ENCODE results near the gene SH2D5. TPM values are rescaled to one million over a fixed set of nuclear protein-coding genes. Genes with fewer than 3 reads are reported as not detected.
"Not testable (repeated sequence)": the region's sequence is repeated elsewhere in the genome, so short reads cannot be mapped to it uniquely, and the experiment has no call there.

Gene SH2D5
- total RNA-seq, 2 donors from 2014 or later, result 0.14 to 2.1 TPM

DNA sequence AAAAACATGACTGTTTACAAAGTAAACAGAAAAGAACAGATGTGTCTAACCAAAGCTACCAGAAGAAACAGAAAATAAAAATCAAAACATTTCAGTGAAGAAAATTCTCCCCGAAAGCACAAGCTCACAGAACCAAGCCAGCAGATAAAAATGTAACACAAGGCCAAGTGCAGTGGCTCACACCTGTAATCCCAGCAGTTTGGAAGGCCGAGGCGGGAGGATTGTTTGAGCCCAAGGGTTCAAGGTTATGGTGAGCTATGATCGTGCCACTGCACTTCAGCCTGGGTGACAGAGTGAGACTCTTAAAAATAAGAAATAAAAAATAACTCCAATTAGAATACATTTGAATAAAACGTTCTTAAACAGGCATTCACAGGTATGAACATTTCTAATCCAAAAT lies 52.2 kb downstream of the SH2D5 start:
- intact Hi-C loops (cut with DNase I), result no loop called here
- no peak for DNase-seq (ENCODE audit: low spot score)

DNA sequence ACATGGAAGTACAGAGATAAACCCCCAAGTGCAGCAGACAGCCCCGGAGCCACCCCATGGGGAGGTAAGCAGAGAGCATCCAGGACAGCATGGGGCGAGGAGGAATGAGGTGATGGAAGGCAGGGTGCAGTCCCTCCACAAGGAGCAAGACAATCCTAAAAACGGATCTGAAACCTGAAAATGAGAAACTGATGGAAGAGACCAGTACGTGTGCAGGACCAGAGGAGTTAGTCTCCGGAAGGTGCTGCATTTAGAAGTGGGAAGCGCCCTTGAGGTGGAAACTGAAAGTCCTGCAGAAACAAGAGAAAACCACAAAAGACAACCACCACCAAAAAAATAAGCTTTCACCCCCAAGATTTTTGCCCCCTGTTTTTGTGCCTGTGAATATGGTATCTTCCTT lies 53.9 kb downstream of the SH2D5 start:
- no peak for DNase-seq (ENCODE audit: low spot score)
- intact Hi-C loops (cut with DNase I), result no loop called here

DNA sequence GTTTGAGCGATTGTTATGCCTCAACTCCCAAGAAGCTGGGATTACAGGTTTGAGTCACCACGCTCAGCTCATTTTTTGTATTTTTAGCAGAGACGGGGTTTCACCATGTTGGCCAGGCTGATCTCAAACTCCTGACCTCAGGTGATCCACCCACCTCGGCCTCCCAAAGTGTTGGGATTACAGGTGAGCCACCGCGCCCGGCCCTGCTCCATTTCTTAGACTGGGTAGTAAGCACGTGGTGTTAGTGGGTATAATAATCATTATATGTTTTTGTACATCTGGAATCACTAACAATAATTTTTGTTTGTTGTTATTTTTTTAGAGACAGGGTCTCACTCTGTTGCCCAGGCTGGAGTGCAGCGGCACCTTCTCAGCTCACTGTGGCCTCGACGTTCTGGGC lies 58.9 kb downstream of the SH2D5 start:
- intact Hi-C loops (cut with DNase I), result not testable (repeated sequence)

DNA sequence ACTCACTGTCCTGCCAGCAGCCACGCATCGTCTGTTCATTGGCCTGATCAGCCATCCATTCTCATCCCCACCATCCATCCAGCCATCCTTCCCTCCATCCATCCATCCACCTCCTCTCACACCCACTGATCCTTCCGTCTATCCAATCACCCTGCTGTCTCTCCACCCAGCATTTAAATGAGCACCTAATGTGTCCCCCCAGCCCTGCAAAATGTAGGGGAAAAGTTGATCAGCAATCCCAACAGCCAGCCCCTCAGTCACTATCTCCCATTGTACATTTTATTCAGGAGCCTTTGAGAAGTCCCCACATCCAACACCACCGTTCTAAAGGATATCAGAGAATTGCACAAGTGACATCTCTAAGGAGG lies 60.3 kb downstream of the SH2D5 start:
- no peak for DNase-seq (ENCODE audit: low spot score)
- intact Hi-C loops (cut with DNase I), result no loop called here

More for the DNA sequence above, 58.9 kb downstream of the SH2D5 start:
- not testable (repeated sequence) for DNase-seq (ENCODE audit: low spot score)

DNA sequence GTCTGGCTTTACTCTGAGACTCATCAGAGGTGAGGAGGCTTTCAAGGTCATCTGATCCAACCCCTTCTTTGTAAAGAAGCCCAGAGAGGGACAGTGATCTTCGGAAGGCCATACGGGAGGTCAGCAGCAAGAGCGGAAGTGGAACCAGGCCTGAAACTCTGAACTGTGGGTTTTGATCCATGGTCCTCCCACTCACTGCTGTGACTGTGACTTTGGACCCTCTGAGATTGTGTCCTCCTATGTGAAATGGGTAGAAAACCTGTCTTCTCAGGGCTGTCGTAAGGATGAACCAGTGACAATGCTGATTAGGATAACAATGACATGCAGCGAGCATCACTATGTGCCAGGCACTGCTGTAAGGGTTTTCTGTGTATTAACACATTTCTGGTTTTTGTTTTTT lies 61.6 kb downstream of the SH2D5 start:
- no peak for DNase-seq (ENCODE audit: low spot score)
- intact Hi-C loops (cut with DNase I), result no loop called here

Other genes with a start within 250 kb of the SH2D5 start
- gene CAMK2N1, start 246.5 kb downstream of the SH2D5 start, total RNA-seq, result 10 to 100 TPM; 12.3 to 22.9 TPM
- 10 to 100 TPM; 20.9 to 21.7 TPM for gene MUL1, start 224.6 kb downstream of the SH2D5 start, total RNA-seq
- 1 to 10 TPM; 1.2 to 3.9 TPM for gene FAM43B, start 180.1 kb downstream of the SH2D5 start, total RNA-seq
- 1 to 10 TPM; 5.0 to 9.1 TPM for gene CDA, start 143.6 kb downstream of the SH2D5 start, total RNA-seq
- gene PINK1, start 99.2 kb downstream of the SH2D5 start, total RNA-seq, result 10 to 100 TPM; 64.8 to 95.9 TPM
- 100 to 1,000 TPM; 118 to 164 TPM for gene DDOST, start 71.3 kb downstream of the SH2D5 start, total RNA-seq
- gene KIF17, start 14.7 kb downstream of the SH2D5 start, total RNA-seq, result 1 to 10 TPM; 2.9 to 3.2 TPM
- gene HP1BP3, start 54.6 kb upstream of the SH2D5 start, total RNA-seq, result 100 to 1,000 TPM; 149 to 164 TPM